H9 (cell line): ENCODE measurements around the gene OR10J5. TPM values are rescaled to one million over a fixed set of nuclear protein-coding genes. Genes with fewer than 3 reads are reported as not detected.

ENCODE experiments used
- DNase-seq: peaks from one replicate; pipeline ENCODE4 v3.0.0-alpha.2; 2017
- H2AFZ ChIP-seq: one replicate; pipeline ENCODE4 v1.6.1; 2013; ENCODE audit warnings: mild to moderate bottlenecking, low read length, control low read depth, moderate library complexity
- H2AK5ac ChIP-seq: 2 replicates; pipeline ENCODE4 v1.6.1; 2013; ENCODE audit warnings: low read length, control low read depth, mixed read lengths; ENCODE audit not compliant: insufficient read length
- H2BK120ac ChIP-seq: one replicate; pipeline ENCODE4 v1.6.1; 2013; ENCODE audit warnings: low read depth, mild to moderate bottlenecking, low read length, control low read depth, inconsistent platforms; ENCODE audit not compliant: poor library complexity, severe bottlenecking
- H2BK12ac ChIP-seq: 2 replicates; pipeline ENCODE4 v1.6.1; 2013; ENCODE audit warnings: low read length, control low read depth, mixed read lengths, low read depth; ENCODE audit not compliant: insufficient read length
- H2BK15ac ChIP-seq: 2 replicates; pipeline ENCODE4 v1.6.1; 2013; ENCODE audit warnings: low read depth, low read length, control low read depth
- H2BK20ac ChIP-seq: one replicate; pipeline ENCODE4 v1.6.1; 2013; ENCODE audit warnings: low read depth, mild to moderate bottlenecking, low read length, control low read depth, inconsistent platforms; ENCODE audit not compliant: poor library complexity, severe bottlenecking
- H2BK5ac ChIP-seq: 2 replicates; pipeline ENCODE4 v1.6.1; 2013; ENCODE audit warnings: low read length, control low read depth, mixed read lengths; ENCODE audit not compliant: insufficient read length
- H3K14ac ChIP-seq: 2 replicates; pipeline ENCODE4 v1.6.1; 2013; ENCODE audit warnings: low read length, control low read depth; ENCODE audit not compliant: insufficient read depth
- H3K18ac ChIP-seq: 2 replicates; pipeline ENCODE4 v1.6.1; 2013; ENCODE audit warnings: low read depth, mild to moderate bottlenecking, mixed read lengths, low read length, control low read depth; ENCODE audit not compliant: insufficient read length
- H3K23ac ChIP-seq: 2 replicates; pipeline ENCODE4 v1.6.1; 2013; ENCODE audit warnings: low read length, control low read depth, mixed read lengths, low read depth; ENCODE audit not compliant: insufficient read length
- H3K23me2 ChIP-seq: 2 replicates; pipeline ENCODE4 v1.6.1; 2013; ENCODE audit warnings: low read depth, mild to moderate bottlenecking, mixed read lengths, low read length, control low read depth; ENCODE audit not compliant: insufficient read length, poor library complexity, severe bottlenecking
- H3K27ac ChIP-seq: 2 replicates; pipeline ENCODE4 v1.5.1; 2013; ENCODE audit warnings: low read length, control low read depth, mixed read lengths, low read depth; ENCODE audit not compliant: insufficient read length
- H3K27me3 ChIP-seq: 2 replicates; pipeline ENCODE4 v1.6.1; 2013; ENCODE audit warnings: low read length, control low read depth, inconsistent platforms; ENCODE audit not compliant: insufficient read depth
- H3K4ac ChIP-seq: 2 replicates; pipeline ENCODE4 v1.6.1; 2013; ENCODE audit warnings: low read depth, mild to moderate bottlenecking, control low read depth, inconsistent platforms, low read length, moderate library complexity
- H3K4me1 ChIP-seq: 2 replicates; pipeline ENCODE4 v1.6.1; 2013; ENCODE audit warnings: low read length, control low read depth, inconsistent platforms; ENCODE audit not compliant: insufficient read depth
- H3K4me2 ChIP-seq: 2 replicates; pipeline ENCODE4 v1.6.1; 2013; ENCODE audit warnings: low read length, control low read depth, mixed read lengths; ENCODE audit not compliant: insufficient read length, insufficient read depth
- H3K56ac ChIP-seq: 2 replicates; pipeline ENCODE4 v1.6.1; 2013; ENCODE audit warnings: low read depth, mild to moderate bottlenecking, mixed read lengths, low read length, control low read depth; ENCODE audit not compliant: insufficient read length
- H3K79me1 ChIP-seq: 2 replicates; pipeline ENCODE4 v1.6.1; 2013; ENCODE audit warnings: low read depth, mild to moderate bottlenecking, moderate library complexity, low read length, control low read depth, inconsistent platforms; ENCODE audit not compliant: insufficient read depth, poor library complexity, severe bottlenecking
- H3K79me2 ChIP-seq: 2 replicates; pipeline ENCODE4 v1.6.1; 2013; ENCODE audit warnings: low read length, control low read depth, inconsistent platforms; ENCODE audit not compliant: insufficient read depth
- H3K9ac ChIP-seq: 2 replicates; pipeline ENCODE4 v1.6.1; 2013; ENCODE audit warnings: low read length, control low read depth, mixed read lengths; ENCODE audit not compliant: insufficient read length; ENCODE audit errors: extremely low read depth
- H3K9me3 ChIP-seq: one replicate; pipeline ENCODE4 v1.6.1; 2013; ENCODE audit warnings: low read depth, low read length, inconsistent platforms; ENCODE audit not compliant: control insufficient read depth
- H3T11ph ChIP-seq: one replicate; pipeline ENCODE4 v1.6.1; 2013; ENCODE audit warnings: mild to moderate bottlenecking, low read length, control low read depth, inconsistent platforms
- H4K20me1 ChIP-seq: one replicate; pipeline ENCODE4 v1.6.1; 2013; ENCODE audit not compliant: control insufficient read depth, insufficient read length, insufficient read depth
- H4K5ac ChIP-seq: 2 replicates; pipeline ENCODE4 v1.6.1; 2013; ENCODE audit warnings: low read depth, mild to moderate bottlenecking, mixed read lengths, low read length, control low read depth; ENCODE audit not compliant: insufficient read length
- H4K8ac ChIP-seq: replicated peaks from 2 replicates; pipeline ENCODE4 v1.6.1; 2013; ENCODE audit warnings: low read length, control low read depth, mixed read lengths, low read depth; ENCODE audit not compliant: insufficient read length
- H4K91ac ChIP-seq: 2 replicates; pipeline ENCODE4 v1.6.1; 2013; ENCODE audit warnings: low read depth, mild to moderate bottlenecking, moderate library complexity, mixed read lengths, low read length, control low read depth; ENCODE audit not compliant: insufficient read length
- H3K27ac Mint-ChIP-seq, 3 experiments: 2 replicates in 2 of 3; 3 replicates in 1 of 3; pipeline ENCODE4 v1.8.0; 2020 to 2021; ENCODE audit warnings: mixed read lengths in 3 of 3, mild to moderate bottlenecking in 1 of 3, moderate library complexity in 1 of 3
- H3K27me3 Mint-ChIP-seq: 2 replicates; pipeline ENCODE4 v1.8.0; 2021; ENCODE audit warnings: low read depth, mild to moderate bottlenecking, moderate library complexity, mixed read lengths
- H3K36me3 Mint-ChIP-seq, 3 experiments: 2 replicates in 2 of 3; 3 replicates in 1 of 3; pipeline ENCODE4 v1.8.0; 2020 to 2021; ENCODE audit warnings: low read depth in 3 of 3, mixed read lengths in 3 of 3; ENCODE audit not compliant: insufficient read depth in 1 of 3
- H3K4me1 Mint-ChIP-seq, 2 experiments: 2 replicates each; pipeline ENCODE4 v1.8.0; 2020; ENCODE audit warnings: mixed read lengths in 2 of 2
- H3K4me3 Mint-ChIP-seq, 2 experiments: 2 replicates in 1 of 2; 3 replicates in 1 of 2; pipeline ENCODE4 v1.8.0; 2020 to 2021; ENCODE audit warnings: mild to moderate bottlenecking in 2 of 2, mixed read lengths in 2 of 2, moderate library complexity in 1 of 2
- H3K9me3 Mint-ChIP-seq, 2 experiments: 2 replicates in 1 of 2; 3 replicates in 1 of 2; pipeline ENCODE4 v1.8.0; 2020; ENCODE audit warnings: mild to moderate bottlenecking in 2 of 2, mixed read lengths in 2 of 2, moderate library complexity in 1 of 2
- CTCF ChIP-seq: fragments of 200-600 bp; sonication (generic); conservative IDR thresholded peaks from 3 replicates; pipeline ENCODE4 v1.8.0; 2021; ENCODE audit warnings: antibody characterized with exemption, mild to moderate bottlenecking
- WGBS: extraction: QIAGEN DNeasy Blood & Tissue Kit; methylation state at CpG from one replicate; pipeline ENCODE4 v1.1.7; 2013; ENCODE audit warnings: missing lambda C conversion rate, low lambda C conversion rate, mixed read lengths; ENCODE audit not compliant: insufficient read length; ENCODE audit errors: extremely low coverage; 5-methylcytosine and 5-hydroxymethylcytosine counted together
- total RNA-seq: library from RNA; stranded (reverse); gene quantifications from 2 replicates; pipeline ENCODE4 v1.2.1, GENCODE V29; 2021

The OR10J5 gene
- total RNA-seq, 1 experiment from 2014 or later, result not detected

- Mint-ChIP-seq H3K4me3 (no peak overlapping the region), H3K27ac (no peak overlapping the region), H3K9me3 (peaks cover 10 to 51% of the 10 kb centered on the region in 2 experiments), H3K4me1 (no peaks in the 10 kb centered on the region), H3K36me3 (peaks cover 0 to 21% (median 0%) of the 10 kb centered on the region in 3 experiments; a peak in 2 of 7 replicates), H3K27me3 (no peaks in the 10 kb centered on the region; the same call in none of the 2 replicates)
- Histone ChIP-seq H3K9ac (no peak overlapping the region), H2BK120ac (no peak overlapping the region), H3K27me3 (no peaks in the 10 kb centered on the region), H3K27ac (no peak overlapping the region), H2AK5ac (no peak overlapping the region), H2BK12ac (no peak overlapping the region), H2AFZ (no peak overlapping the region), H3K4me1 (no peaks in the 10 kb centered on the region), H2BK15ac (no peak overlapping the region), H3K14ac (no peak overlapping the region), H3K56ac (no peak overlapping the region), H4K91ac (no peak overlapping the region), H3K4me2 (no peak overlapping the region), H4K5ac (no peak overlapping the region), H3T11ph (no peak overlapping the region), H3K79me1 (no peaks in the 10 kb centered on the region), H4K8ac (no peak overlapping the region), H2BK20ac (no peak overlapping the region), H3K79me2 (no peaks in the 10 kb centered on the region), H3K9me3 (no peaks in the 10 kb centered on the region), H3K18ac (no peak overlapping the region), H2BK5ac (no peak overlapping the region), H3K23ac (no peak overlapping the region), H3K23me2 (no peaks in the 10 kb centered on the region), H4K20me1 (no peaks in the 10 kb centered on the region), H3K4ac (no peak overlapping the region)
- DNase-seq, result no peak
- TF ChIP-seq CTCF, result no peak
- WGBS, result no CpG with 5 or more reads among the region's 4 CpGs
These were observed 26.9 kb downstream of the OR10J5 start for GRCh38 chr1:159508951-159509350.
